GM15510 (cell line): ENCODE data around the gene PGS1.

Experiments
- POLR2A ChIP-seq: IDR thresholded peaks from 3 replicates; pipeline ENCODE4 v1.6.1; 2011; ENCODE audit warnings: borderline replicate concordance; ENCODE audit not compliant: insufficient read length; ENCODE audit errors: extremely low read depth

The PGS1 gene

DNA sequence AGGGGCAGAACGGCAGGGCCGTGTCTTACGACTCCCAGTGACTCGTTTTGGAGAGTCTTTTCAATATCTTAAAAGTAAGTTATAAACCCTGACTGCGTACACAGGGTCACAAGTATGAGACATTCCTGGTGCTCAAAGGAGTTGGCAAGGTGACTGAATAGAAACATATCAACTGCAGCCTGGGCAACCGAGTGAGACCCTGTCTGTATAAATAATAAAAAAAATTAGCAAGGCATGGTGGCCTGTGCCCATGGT, 83.3 kb downstream of the PGS1 start:
- TF ChIP-seq POLR2A = no peak

DNA sequence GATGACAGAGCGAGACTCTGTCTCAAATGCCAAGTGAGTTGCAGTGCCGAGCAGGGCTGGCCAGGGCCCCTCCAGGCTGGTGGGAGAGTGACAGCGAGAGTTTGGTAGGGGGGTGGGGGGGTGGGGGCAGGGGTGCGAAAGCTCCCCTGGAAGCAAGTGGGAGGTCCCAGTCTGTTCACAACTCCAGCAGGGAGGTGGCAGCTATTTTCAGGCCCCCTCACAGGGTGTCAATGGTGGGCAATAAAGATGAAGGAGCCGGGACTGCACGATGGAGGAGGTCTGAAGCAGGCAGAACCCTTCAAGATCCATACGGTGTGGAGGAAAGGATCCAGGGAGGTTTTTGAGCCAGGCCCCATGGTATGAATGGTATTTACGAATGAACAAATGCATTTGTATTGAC, 83.7 kb downstream of the PGS1 start:
- TF ChIP-seq POLR2A = no peak

DNA sequence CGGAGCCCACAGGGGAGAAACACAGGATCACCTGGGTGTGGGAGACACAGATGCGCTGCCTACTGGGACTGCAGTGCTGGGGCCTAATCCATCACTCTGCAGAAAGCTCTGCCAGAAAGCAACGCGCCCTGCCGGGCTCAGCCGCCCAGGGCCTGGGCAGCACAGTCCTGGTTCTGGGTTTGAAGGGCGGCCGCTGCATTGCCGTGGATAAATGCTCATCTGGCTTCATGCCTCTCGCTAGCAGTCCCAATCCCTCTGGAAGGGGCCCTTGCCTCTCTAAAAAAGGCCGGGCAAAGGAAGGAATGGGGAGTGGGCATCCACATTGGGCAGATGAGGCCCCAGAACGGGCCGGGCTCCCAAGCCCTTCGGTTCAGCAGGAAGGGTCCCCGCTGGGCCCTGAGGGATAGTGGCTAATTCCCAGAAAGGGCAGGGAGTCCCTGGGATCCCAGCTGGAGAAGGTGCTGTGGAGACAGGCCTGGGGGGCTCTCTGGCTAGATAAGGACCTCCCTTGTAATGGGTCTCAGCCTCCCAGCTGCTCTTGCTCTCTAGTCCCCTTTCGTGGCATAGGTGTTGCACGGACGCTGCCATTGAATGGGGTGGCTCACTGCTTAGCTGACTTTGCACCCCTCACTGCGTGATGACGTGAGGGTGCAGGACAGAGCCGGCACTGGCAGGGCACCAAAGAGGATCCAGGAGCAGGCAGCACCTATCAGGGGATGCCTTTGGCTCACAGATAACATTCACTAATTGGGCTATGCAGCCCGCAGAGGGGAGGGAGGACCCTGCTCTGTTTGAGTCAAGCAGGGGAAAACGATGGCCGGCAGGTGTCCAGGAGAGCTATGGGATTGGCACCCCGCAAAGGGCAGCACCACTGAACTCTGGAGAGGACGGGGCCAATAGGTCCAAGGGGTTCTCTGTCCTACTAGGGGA, 88.6 kb downstream of the PGS1 start:
- no peak for TF ChIP-seq POLR2A

DNA sequence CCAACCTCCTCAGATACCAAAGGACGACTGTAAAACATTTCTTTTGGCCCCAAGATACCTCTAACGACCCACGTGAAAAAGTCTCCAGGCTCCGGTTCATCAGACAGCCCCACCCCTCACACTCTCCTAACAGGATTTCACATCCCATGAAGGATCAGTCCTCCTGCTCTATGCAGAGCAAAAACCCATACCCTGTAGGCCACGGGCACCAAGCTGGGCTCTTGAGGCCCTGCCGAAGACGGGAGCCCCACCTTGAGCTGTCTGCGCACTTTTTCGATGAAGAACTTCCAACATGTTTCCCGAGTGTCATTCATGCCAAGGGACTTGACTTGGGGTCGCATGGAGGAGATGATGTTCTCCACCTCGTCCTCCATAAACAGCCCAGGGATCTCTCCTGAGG, 89.9 kb downstream of the PGS1 start:
- no peak for TF ChIP-seq POLR2A

DNA sequence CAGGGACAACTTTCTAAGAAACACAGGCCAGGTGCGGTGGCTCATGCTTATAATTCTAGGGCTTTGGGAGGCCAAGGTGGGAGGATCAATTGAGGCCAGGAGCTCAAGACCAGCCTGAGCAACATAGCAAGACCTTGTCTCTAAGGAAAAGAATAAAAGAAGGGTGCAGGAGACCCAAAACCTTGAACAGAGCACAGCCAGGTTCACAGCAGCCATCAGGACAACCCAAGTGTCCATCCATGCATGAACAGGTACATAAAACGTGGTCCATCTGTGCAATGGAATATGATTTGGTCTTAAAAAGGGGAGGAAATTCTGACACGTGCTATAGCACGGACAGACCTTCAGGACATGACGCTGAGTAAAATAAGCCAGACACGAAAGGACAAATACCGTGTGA, 91.0 kb downstream of the PGS1 start:
- TF ChIP-seq POLR2A = no peak

DNA sequence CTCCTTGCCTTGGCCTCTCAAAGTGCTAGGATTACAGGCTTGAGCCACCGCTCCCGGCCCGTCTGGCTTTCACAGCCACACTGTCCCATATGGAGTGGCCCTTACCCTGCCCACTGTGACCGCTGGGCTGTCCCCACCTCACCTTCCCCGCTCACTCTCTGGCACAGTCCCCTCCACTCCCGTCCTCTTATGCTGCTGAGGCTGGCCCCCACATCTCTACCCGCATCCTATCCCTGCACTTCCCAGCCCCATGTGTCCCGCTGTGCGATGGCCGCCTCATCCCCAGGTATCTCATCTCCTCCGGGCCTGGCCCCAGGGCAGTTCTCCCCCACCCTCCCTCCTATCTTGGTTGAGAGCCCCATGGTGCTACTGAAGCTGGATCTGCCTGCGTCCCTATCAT, 93.2 kb downstream of the PGS1 start:
- TF ChIP-seq POLR2A = no peak

DNA sequence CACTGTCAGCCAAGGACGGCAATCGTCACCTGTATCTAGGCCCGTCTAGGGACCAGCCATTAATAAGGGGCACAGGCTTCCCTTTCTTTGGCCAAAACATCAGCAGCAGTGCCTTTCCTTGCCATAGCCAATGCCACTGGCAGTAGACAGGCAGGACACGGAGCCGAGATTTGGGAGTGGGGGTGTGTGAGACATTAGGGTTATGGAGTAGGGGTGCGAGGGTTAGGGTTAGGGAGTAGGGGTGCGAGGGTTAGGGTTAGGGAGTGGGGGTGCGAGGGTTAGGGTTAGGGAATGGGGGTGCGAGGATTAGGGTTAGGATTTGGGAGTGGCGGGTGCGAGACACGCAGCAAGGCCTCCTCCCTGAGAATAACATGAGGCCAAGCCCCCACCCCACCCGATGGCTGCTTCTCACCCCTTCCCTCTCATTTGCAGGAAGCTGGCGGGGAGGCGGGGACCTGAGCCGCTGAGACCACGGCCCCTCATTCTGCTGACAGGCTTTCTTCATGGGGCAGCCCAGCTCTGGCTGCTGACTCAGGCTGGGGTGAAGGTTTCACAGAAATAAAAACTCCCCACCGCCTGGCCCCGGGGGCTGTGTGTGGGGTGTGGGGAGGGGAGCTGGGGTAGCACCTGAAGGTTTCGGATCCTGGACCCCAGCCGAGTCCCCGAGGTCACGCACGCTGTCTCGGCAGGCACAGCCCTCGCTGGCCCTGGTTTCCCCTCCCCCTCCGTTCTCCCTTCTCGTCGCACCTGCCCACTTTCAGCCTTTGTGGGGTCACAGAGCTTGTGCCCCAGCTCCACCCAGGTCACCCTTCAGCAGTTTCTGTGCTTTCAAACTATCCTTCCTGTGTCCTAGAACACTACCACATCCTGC, 93.8 kb downstream of the PGS1 start:
- no peak for TF ChIP-seq POLR2A

DNA sequence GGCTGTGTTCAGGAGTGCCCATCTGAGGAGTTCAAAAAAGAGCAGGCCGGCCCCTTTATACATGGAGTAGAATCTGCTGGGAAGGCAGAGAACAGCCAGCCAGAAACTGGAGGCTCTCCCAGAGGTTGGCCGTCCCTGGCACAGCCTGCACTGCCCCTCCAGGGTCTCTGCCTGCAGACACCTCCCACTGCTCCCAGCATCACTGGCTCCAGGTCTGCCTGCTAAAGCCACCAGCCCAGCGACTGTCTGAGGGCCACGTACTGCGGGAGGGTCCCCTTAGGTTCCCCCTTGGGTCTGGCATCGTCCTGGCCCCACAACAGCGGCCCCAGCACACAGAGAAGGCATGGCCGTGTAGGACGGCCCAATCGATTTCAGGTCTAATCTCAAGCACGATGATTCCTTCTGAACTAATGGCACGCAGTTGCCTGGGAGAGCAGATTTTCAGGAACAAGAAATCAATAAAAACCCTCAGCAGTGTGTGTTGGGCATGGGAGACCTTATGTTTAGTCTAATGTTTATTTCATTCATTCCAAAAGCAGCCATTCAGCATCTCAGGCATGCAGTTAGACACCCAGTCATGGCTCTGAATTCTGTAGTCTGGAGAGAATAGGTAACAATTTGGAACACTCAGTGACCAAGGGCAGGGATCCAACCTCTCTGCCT, 95.6 kb downstream of the PGS1 start:
- no peak for TF ChIP-seq POLR2A
